CD4-positive, CD25-positive, alpha-beta regulatory T cell (primary cell): Measurements from ENCODE around the gene SNX32. TPM values are rescaled to one million over a fixed set of nuclear protein-coding genes. Genes with fewer than 3 reads are reported as not detected.

Source experiments
- ATAC-seq, 2 donors: fragments of 150-1000 bp; cut with Tn5 transposase; one replicate each; pipeline ENCODE4 v1.10.0; 2021; ENCODE audit warnings: low read depth in 2 of 2, moderate number of reproducible peaks in 2 of 2, moderate library complexity in 1 of 2
- DNase-seq, 3 donors: peaks; one replicate each; pipeline versions ENCODE4 v3.0.0 to v3.0.0-alpha.2; 2012 to 2022; ENCODE audit warnings: mixed read lengths in 1 of 3
- H3K27ac ChIP-seq: one replicate; pipeline ENCODE4 v1.7.0; 2013; ENCODE audit warnings: mild to moderate bottlenecking, low read length; ENCODE audit not compliant: insufficient read depth, poor library complexity, severe bottlenecking
- H3K27me3 ChIP-seq: one replicate; pipeline ENCODE4 v1.7.0; 2013; ENCODE audit warnings: low read length; ENCODE audit not compliant: control insufficient read depth, insufficient read depth
- H3K36me3 ChIP-seq: one replicate; pipeline ENCODE4 v1.7.0; 2013; ENCODE audit warnings: mild to moderate bottlenecking, low read length, moderate library complexity; ENCODE audit not compliant: control insufficient read depth, insufficient read depth
- H3K4me1 ChIP-seq: 2 replicates; pipeline ENCODE4 v1.7.0; 2013; ENCODE audit warnings: mild to moderate bottlenecking, low read length; ENCODE audit not compliant: insufficient read depth, control insufficient read depth, poor library complexity, severe bottlenecking
- H3K4me3 ChIP-seq: one replicate; pipeline ENCODE4 v1.7.0; 2013; ENCODE audit warnings: low read depth, mild to moderate bottlenecking, low read length, moderate library complexity
- H3K9me3 ChIP-seq, 2 experiments: 1 replicate in 1 of 2; 2 replicates in 1 of 2; pipeline ENCODE4 v1.7.0; 2013; ENCODE audit warnings: low read length in 2 of 2, mild to moderate bottlenecking in 1 of 2, moderate library complexity in 1 of 2; ENCODE audit not compliant: control insufficient read depth in 2 of 2
- H3K27ac Mint-ChIP-seq, 3 donors: one replicate each; pipeline ENCODE4 v1.8.0; 2020 to 2022; ENCODE audit warnings: mild to moderate bottlenecking in 3 of 3, mixed read lengths in 3 of 3, moderate library complexity in 2 of 3
- H3K27me3 Mint-ChIP-seq: one replicate; pipeline ENCODE4 v1.8.0; 2022; ENCODE audit warnings: mild to moderate bottlenecking, mixed read lengths
- H3K36me3 Mint-ChIP-seq: one replicate; pipeline ENCODE4 v1.8.0; 2020; ENCODE audit warnings: mixed read lengths
- H3K4me1 Mint-ChIP-seq, 4 donors: one replicate each; pipeline ENCODE4 v1.8.0; 2020 to 2022; ENCODE audit warnings: mixed read lengths in 4 of 4, mild to moderate bottlenecking in 1 of 4
- H3K4me3 Mint-ChIP-seq, 4 donors: one replicate each; pipeline ENCODE4 v1.8.0; 2020 to 2022; ENCODE audit warnings: mild to moderate bottlenecking in 4 of 4, mixed read lengths in 4 of 4, moderate library complexity in 3 of 4
- H3K9me3 Mint-ChIP-seq, 7 donors: one replicate each; pipeline ENCODE4 v1.8.0; 2020 to 2022; ENCODE audit warnings: mixed read lengths in 7 of 7, mild to moderate bottlenecking in 3 of 7, moderate library complexity in 2 of 7
- polyA plus RNA-seq, 4 donors: library from polyadenylated mRNA; unstranded; fragments of 300-500 nt; fragmentation: Illumina TruSeq; gene quantifications; one replicate each; pipeline ENCODE4 v1.2.3, GENCODE V29; 2021
- total RNA-seq: library from RNA; stranded (reverse); gene quantifications from one replicate; pipeline ENCODE4 v1.2.3, GENCODE V29; 2022

SNX32 gene
- total and polyA plus RNA-seq, 5 donors from 2014 or later, result 0.32 to 1.3 (median 0.44) TPM

- H3K27me3 ChIP-seq, result no peaks in the 10 kb centered on the region
- H3K36me3 ChIP-seq, result peaks cover 41% of the 10 kb centered on the region
- H3K9me3 ChIP-seq, result no peaks in the 10 kb centered on the region
- peak overlapping the region in 1 of 4 donors; percentile 27 for H3K4me3 Mint-ChIP-seq
- H3K4me3 ChIP-seq, result no peak overlapping the region
- H3K36me3 Mint-ChIP-seq, result peaks cover 8% of the 10 kb centered on the region
- peaks cover 0 to 15% (median 8%) of the 10 kb centered on the region in 4 donors for H3K4me1 Mint-ChIP-seq
- H3K27ac ChIP-seq, result no peak overlapping the region
- no peaks in the 10 kb centered on the region for H3K9me3 Mint-ChIP-seq
- no peaks in the 10 kb centered on the region for H3K27me3 Mint-ChIP-seq
- peaks cover 19% of the 10 kb centered on the region for H3K4me1 ChIP-seq
- H3K27ac Mint-ChIP-seq, result peak overlapping the region in 1 of 3 donors; percentile 42
- no peak for DNase-seq
- ATAC-seq, result no peak
These were observed 31.9 kb downstream of the SNX32 start for GRCh38 chr11:65865550-65866172.

- H3K4me3 ChIP-seq, result no peak overlapping the region
- H3K9me3 ChIP-seq, result no peaks in the 10 kb centered on the region
- H3K36me3 Mint-ChIP-seq, result peaks cover 8% of the 10 kb centered on the region
- no peaks in the 10 kb centered on the region for H3K27me3 ChIP-seq
- H3K36me3 ChIP-seq, result peaks cover 41% of the 10 kb centered on the region
- H3K4me3 Mint-ChIP-seq, result peak overlapping the region in 2 of 4 donors; percentile 65 to 69
- no peak for DNase-seq
- peaks cover 0 to 13% (median 5%) of the 10 kb centered on the region in 4 donors for H3K4me1 Mint-ChIP-seq
- no peak for ATAC-seq
- H3K4me1 ChIP-seq, result peaks cover 9% of the 10 kb centered on the region
- H3K27me3 Mint-ChIP-seq, result peaks cover under 1% of the 10 kb centered on the region
- no peaks in the 10 kb centered on the region for H3K9me3 Mint-ChIP-seq
- H3K27ac ChIP-seq, result no peak overlapping the region
- H3K27ac Mint-ChIP-seq, result no peak overlapping the region
These were observed 32.9 kb downstream of the SNX32 start for GRCh38 chr11:65866509-65867283.

- Histone ChIP-seq H3K4me3 (no peak overlapping the region), H3K9me3 (no peaks in the 10 kb centered on the region), H3K36me3 (peaks cover 36% of the 10 kb centered on the region), H3K27ac (no peak overlapping the region), H3K27me3 (no peaks in the 10 kb centered on the region), H3K4me1 (peaks cover 5% of the 10 kb centered on the region)
- Mint-ChIP-seq H3K36me3 (peaks cover 7% of the 10 kb centered on the region), H3K27ac (no peak overlapping the region), H3K4me3 (peak overlapping the region in 2 of 4 donors; percentile 65 to 69), H3K9me3 (no peaks in the 10 kb centered on the region), H3K4me1 (peaks cover 0 to 14% (median 5%) of the 10 kb centered on the region in 4 donors), H3K27me3 (peaks cover 6% of the 10 kb centered on the region)
- ATAC-seq (no peak), DNase-seq (no peak)
These were observed 33.7 kb downstream of the SNX32 start for GRCh38 chr11:65867284-65868071.

GRCh38 chr11:65868076-65868667 lies 34.4 kb downstream of the SNX32 start:
- H3K4me1 ChIP-seq, result peaks cover 8% of the 10 kb centered on the region
- Mint-ChIP-seq H3K27ac (no peak overlapping the region), H3K27me3 (peaks cover 7% of the 10 kb centered on the region), H3K4me3 (peak overlapping the region in 1 of 4 donors; percentile 69), H3K4me1 (peaks cover 0 to 14% (median 6%) of the 10 kb centered on the region in 4 donors), H3K9me3 (no peaks in the 10 kb centered on the region), H3K36me3 (peaks cover 3% of the 10 kb centered on the region)
- H3K36me3 ChIP-seq, result peaks cover 29% of the 10 kb centered on the region
- H3K9me3 ChIP-seq, result no peaks in the 10 kb centered on the region
- H3K4me3 ChIP-seq, result no peak overlapping the region
- ATAC-seq, result peak in 1 of 2 donors; percentile 54
- no peak overlapping the region for H3K27ac ChIP-seq
- DNase-seq, result peak in 1 of 3 donors; percentile 39
- no peaks in the 10 kb centered on the region for H3K27me3 ChIP-seq

- Histone ChIP-seq H3K27ac (no peak overlapping the region), H3K36me3 (peaks cover 23% of the 10 kb centered on the region), H3K9me3 (no peaks in the 10 kb centered on the region), H3K4me1 (peaks cover 14% of the 10 kb centered on the region), H3K27me3 (no peaks in the 10 kb centered on the region), H3K4me3 (no peak overlapping the region)
- Mint-ChIP-seq H3K36me3 (peaks cover 3% of the 10 kb centered on the region), H3K4me1 (peaks cover 0 to 21% (median 9%) of the 10 kb centered on the region in 4 donors), H3K9me3 (no peaks in the 10 kb centered on the region), H3K4me3 (peak overlapping the region in 1 of 4 donors; percentile 80), H3K27me3 (peaks cover 11% of the 10 kb centered on the region), H3K27ac (peak overlapping the region in 1 of 3 donors; percentile 67)
- ATAC-seq (no peak), DNase-seq (no peak)
These were observed 35.1 kb downstream of the SNX32 start for GRCh38 chr11:65868907-65869306.

GRCh38 chr11:65869643-65870306 lies 36.0 kb downstream of the SNX32 start:
- Histone ChIP-seq H3K27ac (no peak overlapping the region), H3K9me3 (no peaks in the 10 kb centered on the region), H3K4me3 (no peak overlapping the region), H3K27me3 (no peaks in the 10 kb centered on the region), H3K36me3 (peaks cover 14% of the 10 kb centered on the region), H3K4me1 (peaks cover 16% of the 10 kb centered on the region)
- peaks cover 0 to 24% (median 10%) of the 10 kb centered on the region in 4 donors for H3K4me1 Mint-ChIP-seq
- H3K4me3 Mint-ChIP-seq, result peak overlapping the region in 3 of 4 donors; percentile 63 to 80 (median 65)
- no peak for DNase-seq
- H3K27ac Mint-ChIP-seq, result peak overlapping the region in 1 of 3 donors; percentile 90
- ATAC-seq, result no peak
- H3K36me3 Mint-ChIP-seq, result peaks cover 3% of the 10 kb centered on the region
- H3K27me3 Mint-ChIP-seq, result peaks cover 11% of the 10 kb centered on the region
- H3K9me3 Mint-ChIP-seq, result no peaks in the 10 kb centered on the region

GRCh38 chr11:65870307-65870658 lies 36.5 kb downstream of the SNX32 start:
- Mint-ChIP-seq H3K4me1 (peaks cover 0 to 24% (median 10%) of the 10 kb centered on the region in 4 donors), H3K4me3 (peak overlapping the region in 1 of 4 donors; percentile 75), H3K27me3 (peaks cover 11% of the 10 kb centered on the region), H3K36me3 (no peaks in the 10 kb centered on the region), H3K9me3 (no peaks in the 10 kb centered on the region), H3K27ac (peak overlapping the region in 1 of 3 donors; percentile 90)
- no peak for DNase-seq
- peaks cover 9% of the 10 kb centered on the region for H3K36me3 ChIP-seq
- H3K27ac ChIP-seq, result no peak overlapping the region
- H3K27me3 ChIP-seq, result no peaks in the 10 kb centered on the region
- H3K9me3 ChIP-seq, result no peaks in the 10 kb centered on the region
- no peak overlapping the region for H3K4me3 ChIP-seq
- ATAC-seq, result no peak
- H3K4me1 ChIP-seq, result peaks cover 16% of the 10 kb centered on the region
